Activated CD4-positive, alpha-beta T cell treated with anti-CD3 and anti-CD28 coated beads, Interleukin-2, Interleukin-4, amounts not matched to agents 100 ng/mL and 50 ng/mL, durations not matched to agents 16 hours and 8 hours (primary cell): Measurements from ENCODE around the gene ZNF30.
A peak's percentile ranks its signal among the peaks of the same experiment; 100 is the strongest.
"Not testable (repeated sequence)": the region's sequence is repeated elsewhere in the genome, so short reads cannot be mapped to it uniquely, and the experiment has no call there.

Experiments
- DNase-seq: peaks from one replicate; pipeline ENCODE4 v3.0.0-alpha.2; 2020; ENCODE audit warnings: low spot score

Gene ZNF30

DNA sequence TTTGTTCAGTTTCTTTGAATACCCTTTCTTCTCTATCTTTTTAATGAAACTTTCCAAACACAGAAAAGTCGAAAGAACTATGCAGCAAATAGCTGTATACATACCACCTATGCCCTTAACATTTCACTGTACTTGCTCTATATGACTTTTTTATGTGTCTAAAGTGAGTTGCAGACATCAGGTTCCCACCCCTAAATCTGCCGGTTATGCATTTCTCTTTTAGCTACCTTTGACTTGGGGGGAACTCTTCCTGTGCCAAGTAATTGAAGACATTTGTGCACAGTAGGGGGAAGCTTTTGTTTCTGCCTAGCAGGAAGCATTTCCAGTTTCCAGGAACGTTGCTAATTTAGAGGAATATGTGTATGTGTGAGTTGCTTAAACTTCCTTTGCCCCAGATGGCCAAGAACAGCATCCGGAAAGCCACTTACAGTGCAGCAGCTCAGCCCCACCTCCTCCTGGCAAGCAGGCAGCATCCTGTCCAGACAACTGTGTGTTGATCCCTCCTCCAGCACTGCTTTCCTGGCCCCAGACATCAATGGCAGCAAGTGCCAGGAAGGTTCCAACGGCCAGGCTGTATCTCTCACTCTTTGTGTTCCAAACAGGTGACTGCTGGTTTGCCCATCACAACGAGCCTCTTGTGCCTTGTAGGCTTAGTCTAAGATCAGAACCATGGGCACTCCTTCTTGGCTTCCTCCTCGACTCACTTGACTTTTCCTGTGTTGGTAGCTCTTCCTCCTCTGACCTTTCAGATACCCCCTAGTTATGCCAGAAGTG, 58.7 kb downstream of the ZNF30 start:
- DNase-seq: no peak

DNA sequence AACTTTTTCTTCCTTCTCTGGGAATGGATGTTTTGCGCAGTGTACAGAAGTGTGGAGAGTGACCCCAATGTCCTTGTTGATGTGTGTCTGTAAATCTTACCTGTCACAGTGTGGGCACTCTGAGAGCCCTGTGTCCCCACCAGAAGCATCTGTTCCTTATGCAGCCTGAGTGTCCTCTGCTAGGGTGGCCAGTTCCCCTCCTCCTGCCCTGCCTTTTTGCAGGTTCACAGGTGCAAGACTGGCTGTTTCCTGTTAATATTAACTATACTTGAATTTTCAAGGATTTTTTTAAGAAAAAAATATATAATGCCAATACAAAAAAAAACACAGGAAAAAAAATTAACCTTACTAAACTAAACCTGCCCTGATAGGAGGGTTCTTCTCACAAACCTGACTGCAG, 61.4 kb downstream of the ZNF30 start:
- DNase-seq: no peak

DNA sequence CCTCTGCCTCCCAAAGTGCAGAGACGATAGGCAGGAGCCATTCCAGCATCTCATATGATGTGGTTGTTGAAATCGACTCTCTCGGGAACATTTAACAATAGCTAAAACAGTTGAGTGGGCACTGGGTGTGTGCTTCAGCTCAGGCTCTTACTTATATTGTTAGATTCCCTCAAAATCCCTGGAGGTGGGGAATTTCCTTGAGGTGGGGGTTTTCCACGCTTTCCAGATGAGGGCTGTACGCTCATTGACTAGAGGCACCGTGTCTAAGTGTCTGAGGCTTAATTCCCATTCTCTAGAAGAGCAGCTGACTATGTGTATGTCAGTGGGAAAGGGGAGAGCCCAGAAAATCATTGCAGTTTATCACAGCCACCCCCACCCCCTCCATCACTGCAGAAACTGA, 62.6 kb downstream of the ZNF30 start:
- DNase-seq: no peak

DNA sequence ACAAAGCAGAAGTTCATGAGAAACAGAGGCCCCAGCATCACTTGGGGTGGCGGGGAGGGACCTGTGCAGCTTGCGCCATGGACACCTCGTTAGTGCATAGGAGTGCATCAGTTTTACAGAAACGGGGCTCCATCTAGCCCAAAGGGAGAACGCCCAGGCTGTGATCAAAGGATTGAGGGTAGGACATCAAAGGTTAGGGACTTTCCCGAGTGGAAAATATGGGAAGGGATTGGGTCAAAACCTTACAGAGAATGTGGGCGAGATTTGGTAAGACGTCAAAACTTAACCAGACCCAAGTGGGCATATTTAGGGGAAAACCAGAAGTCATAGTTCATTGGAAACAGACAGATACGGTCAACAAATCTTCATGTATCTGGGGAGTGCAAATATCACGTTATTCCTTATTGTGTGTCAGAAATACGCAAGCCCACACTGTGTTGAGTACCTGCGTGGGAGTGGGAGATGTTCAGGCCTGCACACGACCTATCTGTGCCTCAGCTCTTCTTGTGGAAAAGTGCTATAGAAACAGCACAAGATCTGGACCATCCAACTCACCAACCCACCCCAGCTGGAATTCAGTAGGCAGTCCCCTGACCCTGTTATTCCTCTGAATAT, 64.0 kb downstream of the ZNF30 start:
- peak; percentile 20 for DNase-seq

DNA sequence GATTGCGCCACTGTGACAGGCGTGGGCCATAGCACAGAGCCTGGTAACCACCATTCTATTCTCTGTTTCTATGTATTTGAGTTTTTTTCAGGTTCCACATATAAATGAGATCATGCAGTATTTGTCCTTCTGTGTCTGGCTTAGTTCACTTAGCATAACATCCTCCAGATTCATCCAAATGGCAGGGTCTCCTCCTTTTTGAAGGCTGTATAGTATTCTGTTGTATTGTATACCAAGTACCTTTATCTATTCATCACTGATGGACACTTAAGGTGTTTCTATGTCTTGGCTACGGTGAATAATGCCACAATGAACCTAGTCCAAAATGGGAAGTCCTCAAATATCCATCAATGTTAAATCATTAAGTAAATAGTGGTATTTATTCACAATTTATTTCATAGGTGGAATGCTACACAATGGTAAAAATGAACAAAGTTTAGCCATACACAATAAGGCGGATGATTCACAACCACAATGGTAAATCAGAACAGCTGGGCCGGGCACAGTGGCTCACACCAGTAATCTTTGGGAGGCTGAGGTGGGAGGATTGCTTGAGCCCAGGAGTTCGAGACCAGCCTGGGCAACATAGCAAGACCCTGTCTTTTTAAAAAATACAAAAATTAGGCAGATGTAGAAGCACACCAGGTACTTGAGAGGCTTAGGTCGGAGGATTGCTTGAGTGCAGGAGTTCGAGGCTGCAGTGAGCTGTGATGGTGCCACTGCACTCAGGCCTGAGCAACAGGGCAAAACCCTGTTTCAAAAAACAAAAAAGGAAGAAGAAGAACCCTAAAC, 65.0 kb downstream of the ZNF30 start:
- no peak for DNase-seq

DNA sequence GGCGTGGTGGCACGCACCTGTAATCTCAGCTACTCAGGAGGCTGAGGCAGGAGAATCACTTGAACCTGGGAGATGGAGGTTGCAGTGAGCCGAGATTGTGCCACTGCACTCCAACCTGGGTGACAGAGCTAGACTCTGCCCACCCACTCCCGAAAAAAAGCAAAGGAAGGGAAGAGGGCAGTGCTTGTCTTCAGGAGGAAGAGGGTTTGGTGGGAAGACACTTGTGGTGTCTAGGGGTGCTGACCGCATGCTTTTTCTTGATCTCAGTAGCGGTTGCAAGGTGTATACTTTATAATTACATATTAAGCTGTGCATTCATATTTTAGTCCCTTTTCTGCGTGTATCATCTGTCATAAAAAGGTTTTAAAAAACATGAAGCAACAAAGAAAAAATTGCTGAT, 65.9 kb downstream of the ZNF30 start:
- not testable (repeated sequence) for DNase-seq

DNA sequence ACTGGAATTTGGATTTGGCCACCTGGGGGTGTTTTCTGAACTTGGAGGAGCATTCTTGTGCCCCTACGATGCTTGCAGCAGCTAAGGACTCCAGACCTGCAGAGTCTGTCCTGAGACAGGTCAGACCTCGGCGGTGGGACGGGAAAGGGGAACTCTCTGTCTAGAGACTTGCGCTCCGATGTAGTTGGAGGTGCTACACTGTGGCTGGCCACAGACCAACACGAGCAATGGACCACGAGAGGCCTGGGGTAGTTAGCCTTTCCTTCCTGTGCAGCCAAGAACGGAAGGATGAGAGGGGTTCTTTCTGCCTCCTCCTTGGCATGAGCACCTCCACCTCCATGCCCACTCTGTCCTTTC, 67.6 kb downstream of the ZNF30 start:
- DNase-seq: no peak
